ENCODE data around the gene FYB2. TPM values are rescaled to one million over a fixed set of nuclear protein-coding genes. Genes with fewer than 3 reads are reported as not detected.
"Not testable (repeated sequence)": the region's sequence is repeated elsewhere in the genome, so short reads cannot be mapped to it uniquely, and the experiment has no call there.

The FYB2 gene
- total RNA-seq, 1 donor from 2014 or later: not detected

DNA sequence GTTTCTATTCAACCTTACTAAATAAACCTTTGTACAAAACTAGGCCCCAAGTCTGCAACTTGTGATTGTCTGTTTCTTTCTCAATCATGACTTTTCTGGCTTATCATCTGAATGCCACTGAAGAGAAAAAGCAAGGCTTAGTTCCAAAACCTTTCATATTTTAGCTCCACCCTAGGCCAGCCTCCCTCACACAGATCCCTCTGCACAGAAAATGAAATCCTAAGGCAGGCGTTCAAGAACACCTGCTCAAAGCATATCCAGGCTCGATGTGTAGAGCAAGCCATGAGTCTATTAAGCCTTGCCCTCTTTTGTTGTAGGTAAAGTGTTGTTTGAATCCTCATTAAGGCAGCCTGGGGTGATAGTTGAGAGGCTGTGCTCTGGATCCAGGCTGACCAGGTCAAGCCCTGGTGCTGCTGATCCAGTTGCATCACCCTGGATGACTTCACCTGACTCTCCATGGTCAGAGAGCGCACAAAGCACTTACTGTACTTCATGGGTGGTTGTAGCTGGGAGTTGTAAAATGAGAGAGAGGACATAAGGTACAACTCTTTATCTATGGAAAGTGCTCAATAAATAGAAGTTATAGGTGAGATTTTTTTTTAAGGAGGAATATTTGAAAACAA lies 39.0 kb downstream of the FYB2 start:
- H3K4me1 Mint-ChIP-seq (ENCODE audit: low read depth, unreplicated experiment): peaks cover 1% of the 10 kb centered on the region
- no peak for DNase-seq
- TF ChIP-seq, protein P1, sequence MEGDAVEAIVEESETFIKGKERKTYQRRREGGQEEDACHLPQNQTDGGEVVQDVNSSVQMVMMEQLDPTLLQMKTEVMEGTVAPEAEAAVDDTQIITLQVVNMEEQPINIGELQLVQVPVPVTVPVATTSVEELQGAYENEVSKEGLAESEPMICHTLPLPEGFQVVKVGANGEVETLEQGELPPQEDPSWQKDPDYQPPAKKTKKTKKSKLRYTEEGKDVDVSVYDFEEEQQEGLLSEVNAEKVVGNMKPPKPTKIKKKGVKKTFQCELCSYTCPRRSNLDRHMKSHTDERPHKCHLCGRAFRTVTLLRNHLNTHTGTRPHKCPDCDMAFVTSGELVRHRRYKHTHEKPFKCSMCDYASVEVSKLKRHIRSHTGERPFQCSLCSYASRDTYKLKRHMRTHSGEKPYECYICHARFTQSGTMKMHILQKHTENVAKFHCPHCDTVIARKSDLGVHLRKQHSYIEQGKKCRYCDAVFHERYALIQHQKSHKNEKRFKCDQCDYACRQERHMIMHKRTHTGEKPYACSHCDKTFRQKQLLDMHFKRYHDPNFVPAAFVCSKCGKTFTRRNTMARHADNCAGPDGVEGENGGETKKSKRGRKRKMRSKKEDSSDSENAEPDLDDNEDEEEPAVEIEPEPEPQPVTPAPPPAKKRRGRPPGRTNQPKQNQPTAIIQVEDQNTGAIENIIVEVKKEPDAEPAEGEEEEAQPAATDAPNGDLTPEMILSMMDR (IDR thresholded peaks at IDR 0.05; ENCODE audit: partially characterized antibody, unreplicated experiment): no peak
- H3K4me3 Mint-ChIP-seq (ENCODE audit: unreplicated experiment): no peak overlapping the region
- no peak overlapping the region for H3K27ac Mint-ChIP-seq (ENCODE audit: unreplicated experiment)
- H3K9me3 Mint-ChIP-seq (ENCODE audit: unreplicated experiment): no peaks in the 10 kb centered on the region
- H3K36me3 Mint-ChIP-seq (ENCODE audit: unreplicated experiment): no peaks in the 10 kb centered on the region
- no peaks in the 10 kb centered on the region for H3K27me3 Mint-ChIP-seq (ENCODE audit: unreplicated experiment)

DNA sequence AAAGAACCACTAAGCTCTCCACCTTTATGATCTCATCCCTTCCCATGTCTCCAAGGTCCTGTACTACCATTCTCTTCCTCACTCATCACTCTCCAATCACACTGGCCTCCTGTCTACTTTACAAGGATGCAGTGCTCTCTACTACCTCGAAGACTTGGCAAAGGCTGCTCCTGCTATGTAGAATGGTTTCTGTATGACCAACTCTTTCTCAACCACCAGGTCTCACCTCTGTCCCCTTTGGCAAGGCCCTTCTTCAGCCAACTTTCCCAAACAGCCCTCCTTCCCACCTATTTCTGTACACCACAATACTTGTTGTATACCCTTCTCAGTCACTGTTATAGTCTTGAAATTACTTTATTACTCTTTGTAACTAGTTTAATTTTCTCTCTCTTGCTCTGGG lies 41.2 kb downstream of the FYB2 start:
- DNase-seq: no peak
- no peaks in the 10 kb centered on the region for H3K9me3 Mint-ChIP-seq (ENCODE audit: unreplicated experiment)
- H3K4me1 Mint-ChIP-seq (ENCODE audit: low read depth, unreplicated experiment): peaks cover 1% of the 10 kb centered on the region
- no peak overlapping the region for H3K27ac Mint-ChIP-seq (ENCODE audit: unreplicated experiment)
- TF ChIP-seq, protein P1 (IDR thresholded peaks at IDR 0.05; ENCODE audit: partially characterized antibody, unreplicated experiment): no peak
- no peaks in the 10 kb centered on the region for H3K36me3 Mint-ChIP-seq (ENCODE audit: unreplicated experiment)
- no peaks in the 10 kb centered on the region for H3K27me3 Mint-ChIP-seq (ENCODE audit: unreplicated experiment)
- no peak overlapping the region for H3K4me3 Mint-ChIP-seq (ENCODE audit: unreplicated experiment)

DNA sequence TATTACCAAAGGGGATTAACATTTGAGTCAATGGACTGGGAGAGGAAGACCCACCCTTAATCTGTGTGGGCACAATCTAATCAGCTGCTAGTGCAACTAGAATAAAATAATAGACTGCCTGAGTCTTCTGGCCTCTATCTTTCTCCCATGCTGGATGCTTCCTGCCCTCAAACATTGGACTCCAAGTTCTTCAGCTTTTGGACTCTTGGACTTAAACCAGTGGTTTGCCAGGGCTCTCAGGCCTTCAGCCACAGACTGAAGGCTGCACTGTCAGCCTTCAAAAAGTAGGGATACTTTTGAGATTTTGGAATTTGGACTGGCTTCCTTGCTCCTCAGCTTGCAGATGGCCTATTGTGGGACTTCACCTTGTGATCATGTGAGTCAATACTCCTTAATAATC lies 44.5 kb downstream of the FYB2 start:
- not testable (repeated sequence) for H3K4me3 Mint-ChIP-seq (ENCODE audit: unreplicated experiment); DNase-seq; H3K36me3 Mint-ChIP-seq (ENCODE audit: unreplicated experiment); H3K9me3 Mint-ChIP-seq (ENCODE audit: unreplicated experiment); H3K27me3 Mint-ChIP-seq (ENCODE audit: unreplicated experiment); H3K4me1 Mint-ChIP-seq (ENCODE audit: low read depth, unreplicated experiment); H3K27ac Mint-ChIP-seq (ENCODE audit: unreplicated experiment)

DNA sequence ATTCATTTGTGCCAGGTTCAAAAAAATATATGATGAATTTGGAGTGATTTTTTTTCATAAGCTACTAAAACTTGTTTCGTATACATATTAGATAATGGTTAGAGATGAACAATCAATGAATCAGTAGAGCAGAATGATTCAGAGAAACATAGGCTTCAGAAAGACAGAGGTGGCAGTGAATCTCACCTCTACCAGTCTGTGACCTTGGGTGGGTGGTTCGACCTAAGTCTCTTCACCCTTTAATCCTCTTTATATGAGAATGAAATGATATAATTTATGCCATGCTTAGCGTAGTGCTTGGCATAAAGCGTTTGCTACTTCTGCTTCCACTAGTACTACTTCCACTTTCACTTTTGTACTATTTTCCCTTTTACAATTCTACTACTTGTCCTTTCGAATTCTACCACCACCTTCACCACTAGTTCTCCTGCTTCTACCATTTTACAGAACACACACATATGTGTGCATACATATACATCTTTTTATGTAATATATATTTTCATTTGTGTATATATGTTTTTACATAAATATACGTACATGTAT lies 45.1 kb downstream of the FYB2 start:
- no peak for DNase-seq
- no peak overlapping the region for H3K4me3 Mint-ChIP-seq (ENCODE audit: unreplicated experiment)
- no peaks in the 10 kb centered on the region for H3K9me3 Mint-ChIP-seq (ENCODE audit: unreplicated experiment)
- no peaks in the 10 kb centered on the region for H3K4me1 Mint-ChIP-seq (ENCODE audit: low read depth, unreplicated experiment)
- no peaks in the 10 kb centered on the region for H3K36me3 Mint-ChIP-seq (ENCODE audit: unreplicated experiment)
- TF ChIP-seq, protein P1 (IDR thresholded peaks at IDR 0.05; ENCODE audit: partially characterized antibody, unreplicated experiment): no peak
- H3K27ac Mint-ChIP-seq (ENCODE audit: unreplicated experiment): no peak overlapping the region
- H3K27me3 Mint-ChIP-seq (ENCODE audit: unreplicated experiment): no peaks in the 10 kb centered on the region

DNA sequence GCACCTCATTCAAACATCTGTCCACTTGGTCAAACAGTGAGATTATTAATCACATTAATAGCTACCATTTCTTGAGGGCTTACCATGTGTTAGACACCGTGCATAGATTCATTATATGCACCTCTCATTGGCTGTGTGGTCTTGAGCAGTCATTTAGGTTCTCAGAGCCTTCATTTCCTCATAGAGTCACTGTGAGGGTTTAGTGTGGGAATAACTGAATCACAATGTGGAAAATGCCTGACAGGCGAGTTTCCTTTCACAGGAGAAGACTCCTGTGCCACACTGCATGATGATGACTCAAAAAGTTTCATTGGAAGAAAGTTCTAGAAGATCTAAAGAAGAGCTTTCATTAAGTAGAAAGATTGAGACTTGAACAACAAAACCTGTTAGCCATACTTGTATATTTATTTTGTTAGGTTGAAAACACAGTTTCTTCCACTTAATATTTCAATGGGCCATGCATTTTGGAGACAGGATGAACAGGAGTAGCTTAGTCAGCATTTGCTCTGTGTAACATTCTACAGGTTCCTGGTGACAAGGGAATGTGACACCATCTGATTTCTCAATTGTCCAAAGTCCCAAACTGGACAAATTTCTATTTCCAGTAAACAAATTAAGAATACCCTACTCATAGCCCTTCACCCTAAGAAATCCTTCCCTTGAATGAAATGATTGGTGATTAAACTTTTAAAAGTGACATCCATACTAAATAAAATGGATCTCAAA lies 45.7 kb downstream of the FYB2 start:
- no peaks in the 10 kb centered on the region for H3K27me3 Mint-ChIP-seq (ENCODE audit: unreplicated experiment)
- TF ChIP-seq, protein P1 (IDR thresholded peaks at IDR 0.05; ENCODE audit: partially characterized antibody, unreplicated experiment): no peak
- DNase-seq: no peak

More for the DNA sequence above, 45.7 kb downstream of the FYB2 start:
- Mint-ChIP-seq H3K36me3 (ENCODE audit: unreplicated experiment) (no peaks in the 10 kb centered on the region), H3K4me1 (ENCODE audit: low read depth, unreplicated experiment) (no peaks in the 10 kb centered on the region), H3K4me3 (ENCODE audit: unreplicated experiment) (no peak overlapping the region), H3K9me3 (ENCODE audit: unreplicated experiment) (no peaks in the 10 kb centered on the region), H3K27ac (ENCODE audit: unreplicated experiment) (no peak overlapping the region)

Measured in glutamatergic neuron (in vitro differentiated cells).